Kidney epithelial cell (primary cell): ENCODE measurements around the gene GNS. TPM values are rescaled to one million over a fixed set of nuclear protein-coding genes. Genes with fewer than 3 reads are reported as not detected.
"Not testable (repeated sequence)": the region's sequence is repeated elsewhere in the genome, so short reads cannot be mapped to it uniquely, and the experiment has no call there.

ENCODE experiments used
- DNase-seq: peaks from one replicate; pipeline ENCODE4 v3.0.0-alpha.2; 2010; ENCODE audit warnings: low read depth
- H3K27me3 ChIP-seq: 2 replicates; pipeline ENCODE4 v1.6.0; 2011; ENCODE audit warnings: low read length; ENCODE audit not compliant: control insufficient read depth, insufficient read depth
- H3K36me3 ChIP-seq: 2 replicates; pipeline ENCODE4 v1.5.1; 2011; ENCODE audit warnings: low read length; ENCODE audit not compliant: control insufficient read depth, insufficient read depth
- H3K4me3 ChIP-seq: 2 replicates; pipeline ENCODE4 v1.5.1; 2011; ENCODE audit warnings: low read depth, mild to moderate bottlenecking, control low read depth, low read length
- total RNA-seq: library from RNA; depleted of rRNA; stranded (reverse); fragments of >200 nt; gene quantifications from 2 replicates; pipeline ENCODE4 v1.2.3, GENCODE V29; 2015
- TF ChIP-seq, protein P1 (sequence below): IDR thresholded peaks from 2 replicates; pipeline ENCODE4 v1.5.1; 2011; ENCODE audit warnings: mild to moderate bottlenecking, moderate library complexity, low read length, control low read depth, inconsistent platforms; ENCODE audit not compliant: insufficient read depth, poor library complexity, severe bottlenecking

Gene GNS
- 114 and 120 TPM in 2 replicates for total RNA-seq

DNA sequence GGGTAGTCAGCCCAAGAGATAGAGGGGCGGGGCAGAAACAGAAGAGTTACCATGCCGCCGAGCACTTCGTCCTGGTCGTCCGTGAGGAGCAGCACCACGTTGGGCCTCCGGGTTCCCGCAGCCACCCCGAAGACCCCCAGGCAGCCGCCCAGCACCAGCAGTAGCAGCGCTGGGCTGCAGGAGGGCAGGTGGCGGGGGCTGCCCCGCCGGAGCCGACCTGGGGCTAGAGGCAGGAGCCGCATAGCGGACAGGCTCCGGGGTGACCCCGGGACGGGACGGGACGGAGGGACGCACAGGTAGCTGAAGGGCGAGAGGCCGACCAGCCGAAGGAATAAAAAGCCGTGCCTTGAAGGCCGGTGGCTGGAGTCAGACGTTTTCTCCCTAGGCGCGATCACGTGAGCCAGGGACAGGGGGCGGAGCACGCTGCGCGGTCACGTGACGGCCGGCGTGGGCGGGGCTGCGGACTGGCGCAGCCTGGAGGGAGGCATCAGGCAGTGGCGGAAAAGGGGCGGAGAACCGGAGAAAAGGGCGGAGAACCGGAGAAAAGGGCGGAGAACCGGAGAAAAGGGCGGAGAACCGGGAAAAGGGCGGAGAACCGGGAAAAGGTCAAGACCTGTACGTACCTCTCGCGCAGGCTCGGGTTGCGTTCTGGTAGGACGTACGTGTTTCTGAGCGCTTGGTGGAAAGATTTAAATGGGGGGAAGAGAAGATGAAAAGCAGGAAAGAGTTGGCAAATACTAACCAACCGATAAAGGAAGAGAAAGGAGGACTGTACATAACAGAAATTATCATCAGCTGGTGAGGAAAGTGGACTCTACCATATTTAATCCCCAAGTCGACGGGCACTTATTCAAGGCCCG, at the start of gene GNS:
Gene GNS, minus strand, starts transcription at position 372 of the 860 bp plus-strand sequence. Its CDS starts 130 bp downstream, at position 242.
- Histone ChIP-seq H3K27me3 (no peaks in the 10 kb centered on the region), H3K36me3 (no peaks in the 10 kb centered on the region), H3K4me3 (peak within 1 kb of the TSS; percentile 84)
- peak; percentile 47 for DNase-seq
- TF ChIP-seq, protein P1, sequence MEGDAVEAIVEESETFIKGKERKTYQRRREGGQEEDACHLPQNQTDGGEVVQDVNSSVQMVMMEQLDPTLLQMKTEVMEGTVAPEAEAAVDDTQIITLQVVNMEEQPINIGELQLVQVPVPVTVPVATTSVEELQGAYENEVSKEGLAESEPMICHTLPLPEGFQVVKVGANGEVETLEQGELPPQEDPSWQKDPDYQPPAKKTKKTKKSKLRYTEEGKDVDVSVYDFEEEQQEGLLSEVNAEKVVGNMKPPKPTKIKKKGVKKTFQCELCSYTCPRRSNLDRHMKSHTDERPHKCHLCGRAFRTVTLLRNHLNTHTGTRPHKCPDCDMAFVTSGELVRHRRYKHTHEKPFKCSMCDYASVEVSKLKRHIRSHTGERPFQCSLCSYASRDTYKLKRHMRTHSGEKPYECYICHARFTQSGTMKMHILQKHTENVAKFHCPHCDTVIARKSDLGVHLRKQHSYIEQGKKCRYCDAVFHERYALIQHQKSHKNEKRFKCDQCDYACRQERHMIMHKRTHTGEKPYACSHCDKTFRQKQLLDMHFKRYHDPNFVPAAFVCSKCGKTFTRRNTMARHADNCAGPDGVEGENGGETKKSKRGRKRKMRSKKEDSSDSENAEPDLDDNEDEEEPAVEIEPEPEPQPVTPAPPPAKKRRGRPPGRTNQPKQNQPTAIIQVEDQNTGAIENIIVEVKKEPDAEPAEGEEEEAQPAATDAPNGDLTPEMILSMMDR, result no peak

DNA sequence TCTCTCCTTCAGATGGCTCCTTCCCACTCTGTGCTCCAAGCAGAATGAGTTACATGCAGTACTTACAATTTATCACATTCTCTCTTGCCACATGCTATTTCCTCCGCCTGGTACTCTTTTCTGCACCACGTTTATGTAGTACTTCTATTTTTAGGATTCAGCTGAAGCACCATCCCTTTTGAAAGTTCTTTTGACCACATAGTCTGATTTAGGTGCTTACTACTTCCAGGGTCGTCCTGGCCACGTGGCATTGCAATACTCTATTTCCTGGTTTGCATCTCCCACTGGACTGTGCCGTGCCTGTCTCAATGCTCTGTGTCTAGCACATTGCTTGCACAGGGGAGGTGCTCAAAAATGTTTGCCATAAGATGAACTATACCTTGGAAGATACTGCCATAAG, 48.9 kb upstream of the GNS start:
- no peak for DNase-seq
- H3K27me3 ChIP-seq, result no peaks in the 10 kb centered on the region
- H3K36me3 ChIP-seq, result no peaks in the 10 kb centered on the region
- TF ChIP-seq, protein P1, result no peak
- H3K4me3 ChIP-seq, result no peak overlapping the region

DNA sequence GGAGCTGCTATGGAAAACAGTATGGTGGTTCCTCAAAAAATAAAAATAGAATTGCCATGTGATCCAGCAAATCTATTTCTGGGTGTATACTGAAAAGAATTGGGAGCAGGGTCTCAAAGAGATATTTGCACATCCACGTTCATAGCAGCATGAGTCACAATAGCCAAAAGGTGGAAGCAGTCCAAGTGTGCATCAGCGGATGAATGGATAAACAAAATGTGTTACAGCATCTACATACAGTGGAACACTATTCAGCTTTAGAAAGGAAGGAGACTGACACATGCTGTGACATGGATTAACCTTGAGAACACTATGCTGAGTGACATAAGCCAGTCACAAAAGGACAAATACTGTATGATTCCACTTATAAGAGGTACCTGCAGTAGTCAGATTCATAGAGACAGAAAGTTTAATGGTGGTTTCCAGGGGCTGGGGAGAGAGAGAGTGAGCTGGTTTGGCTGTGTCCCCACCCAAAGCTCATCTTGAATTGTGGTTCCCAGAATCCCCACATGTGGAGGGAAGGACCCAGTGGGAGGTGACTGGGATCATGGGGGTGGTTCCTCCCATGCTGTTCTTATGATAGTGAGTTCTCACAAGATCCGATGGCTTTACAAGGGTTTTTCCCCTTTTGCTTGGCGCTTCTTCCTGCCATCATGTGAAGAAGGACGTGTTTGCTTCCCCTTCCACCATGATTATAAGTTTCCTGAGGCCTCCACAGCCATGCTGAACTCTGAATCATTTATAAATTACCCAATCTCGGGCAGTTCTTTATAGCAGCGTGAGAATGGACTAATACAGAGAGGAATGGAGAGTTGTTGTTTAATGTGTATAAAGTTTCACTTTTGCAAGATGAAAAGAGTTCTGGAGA, 47.6 kb upstream of the GNS start:
- Histone ChIP-seq H3K4me3 (no peak overlapping the region), H3K27me3 (no peaks in the 10 kb centered on the region), H3K36me3 (no peaks in the 10 kb centered on the region)
- DNase-seq, result no peak
- TF ChIP-seq, protein P1, result no peak

DNA sequence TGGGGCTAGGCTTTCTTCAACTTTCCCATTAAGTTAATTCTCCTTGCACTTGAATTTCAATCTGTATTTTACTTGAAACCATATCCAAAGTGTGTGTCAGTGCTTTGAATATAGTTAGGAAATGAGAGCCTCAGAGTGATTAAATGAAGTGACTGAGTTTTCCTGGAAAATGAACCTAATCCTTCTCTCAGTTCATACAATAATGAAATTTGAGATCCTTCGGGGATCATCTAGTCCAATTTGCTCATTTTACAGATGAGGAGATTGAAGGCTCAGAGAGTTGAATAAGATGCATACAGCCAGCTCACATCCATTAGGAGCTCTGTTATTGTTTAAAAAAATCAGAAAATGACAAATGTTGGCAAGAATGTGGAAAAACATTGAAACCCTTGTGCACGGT, 47.0 kb upstream of the GNS start:
- Histone ChIP-seq H3K4me3 (no peak overlapping the region), H3K27me3 (no peaks in the 10 kb centered on the region), H3K36me3 (no peaks in the 10 kb centered on the region)
- DNase-seq, result no peak
- TF ChIP-seq, protein P1, result no peak

DNA sequence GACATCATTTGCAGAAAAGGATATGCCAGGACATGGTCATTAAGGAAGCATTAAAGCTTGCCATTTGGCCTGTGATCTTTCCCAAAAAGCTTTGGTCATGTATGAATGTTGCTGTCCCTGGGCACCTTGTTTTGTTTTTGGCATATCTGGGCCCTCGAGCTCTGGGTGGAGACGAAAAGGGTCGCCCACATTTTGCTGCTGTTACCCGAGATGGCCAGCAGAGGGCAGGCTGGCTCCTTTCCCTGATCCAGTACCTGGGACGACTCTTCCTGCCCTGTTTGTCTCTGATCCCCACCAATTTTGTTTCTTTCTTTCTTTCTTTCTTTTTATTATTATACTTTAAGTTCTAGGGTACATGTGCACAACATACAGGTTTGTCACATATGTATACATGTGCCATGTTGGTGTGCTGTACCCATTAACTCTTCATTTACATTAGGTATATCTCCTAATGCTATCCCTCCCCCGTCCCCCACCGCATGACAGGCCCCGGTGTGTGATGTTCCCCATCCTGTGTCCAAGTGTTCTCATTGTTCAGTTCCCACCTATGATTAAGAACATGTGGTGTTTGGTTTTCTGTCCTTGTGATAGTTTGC, 43.1 kb upstream of the GNS start:
- not testable (repeated sequence) for DNase-seq, H3K4me3 ChIP-seq, H3K27me3 ChIP-seq, H3K36me3 ChIP-seq
- TF ChIP-seq, protein P1, result peak; percentile 91
